Chondrocyte (in vitro differentiated cells): Measurements from ENCODE around the gene CD164. TPM values are rescaled to one million over a fixed set of nuclear protein-coding genes. Genes with fewer than 3 reads are reported as not detected.

ENCODE experiments used
- DNase-seq: peaks from one replicate; pipeline ENCODE4 v3.0.0; 2021; ENCODE audit warnings: mixed read lengths, low spot score
- H3K27ac Mint-ChIP-seq: one replicate; pipeline ENCODE4 v1.8.0; 2021; ENCODE audit warnings: mild to moderate bottlenecking, moderate library complexity, mixed read lengths; ENCODE audit not compliant: unreplicated experiment
- H3K27me3 Mint-ChIP-seq: 2 replicates; pipeline ENCODE4 v1.8.0; 2021; ENCODE audit warnings: low read depth, mixed read lengths
- H3K36me3 Mint-ChIP-seq: 2 replicates; pipeline ENCODE4 v1.8.0; 2021; ENCODE audit warnings: low read depth, mixed read lengths
- H3K4me1 Mint-ChIP-seq: 2 replicates; pipeline ENCODE4 v1.8.0; 2021; ENCODE audit warnings: low read depth, mild to moderate bottlenecking, mixed read lengths
- H3K4me3 Mint-ChIP-seq: one replicate; pipeline ENCODE4 v1.8.0; 2021; ENCODE audit warnings: mild to moderate bottlenecking, moderate library complexity, mixed read lengths; ENCODE audit not compliant: unreplicated experiment
- H3K9me3 Mint-ChIP-seq: 2 replicates; pipeline ENCODE4 v1.8.0; 2021; ENCODE audit warnings: low read depth, mixed read lengths
- total RNA-seq: library from RNA; stranded (reverse); gene quantifications from 3 replicates; pipeline ENCODE4 v1.2.1, GENCODE V29; 2021
- TF ChIP-seq, protein P1 (sequence below): fragments of 200-600 bp; sonication (generic); IDR thresholded peaks from 2 replicates; pipeline ENCODE4 v1.5.0; 2021; ENCODE audit warnings: antibody characterized with exemption, mild to moderate bottlenecking, moderate library complexity

CD164 gene
- total RNA-seq, 1 donor from 2014 or later = 259 TPM

DNA sequence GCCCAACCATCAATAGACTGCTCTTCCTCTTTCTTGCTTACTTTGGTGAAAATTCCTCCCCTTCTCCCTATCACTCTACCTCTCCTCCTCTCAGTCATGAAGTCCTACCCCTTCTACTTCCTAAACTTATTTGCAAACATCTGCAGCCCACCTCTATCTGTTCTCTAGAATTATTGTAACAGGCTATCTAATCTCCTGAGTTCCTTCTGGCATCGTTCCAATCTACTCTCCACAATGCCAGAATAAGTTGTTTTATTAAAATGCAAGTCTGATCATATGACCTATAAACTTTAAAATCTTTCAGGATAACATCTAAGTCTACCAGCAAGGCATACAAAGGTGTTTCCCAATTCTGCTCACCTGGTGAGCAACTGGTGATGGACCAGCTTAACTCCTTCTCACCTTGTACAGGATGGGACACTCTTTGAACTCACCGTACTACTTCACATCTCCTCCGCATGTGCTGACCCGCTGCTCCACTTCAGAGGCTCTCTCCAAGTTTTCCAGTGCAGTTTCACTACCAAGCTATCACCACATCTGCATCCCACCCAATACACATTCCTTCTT, 7.9 kb downstream of the CD164 start:
- Mint-ChIP-seq H3K27ac (peak overlapping the region; percentile 57), H3K4me1 (peaks cover 39% of the 10 kb centered on the region), H3K9me3 (no peaks in the 10 kb centered on the region), H3K4me3 (no peak overlapping the region), H3K36me3 (peaks cover 45% of the 10 kb centered on the region), H3K27me3 (no peaks in the 10 kb centered on the region)
- no peak for DNase-seq
- TF ChIP-seq, protein P1, sequence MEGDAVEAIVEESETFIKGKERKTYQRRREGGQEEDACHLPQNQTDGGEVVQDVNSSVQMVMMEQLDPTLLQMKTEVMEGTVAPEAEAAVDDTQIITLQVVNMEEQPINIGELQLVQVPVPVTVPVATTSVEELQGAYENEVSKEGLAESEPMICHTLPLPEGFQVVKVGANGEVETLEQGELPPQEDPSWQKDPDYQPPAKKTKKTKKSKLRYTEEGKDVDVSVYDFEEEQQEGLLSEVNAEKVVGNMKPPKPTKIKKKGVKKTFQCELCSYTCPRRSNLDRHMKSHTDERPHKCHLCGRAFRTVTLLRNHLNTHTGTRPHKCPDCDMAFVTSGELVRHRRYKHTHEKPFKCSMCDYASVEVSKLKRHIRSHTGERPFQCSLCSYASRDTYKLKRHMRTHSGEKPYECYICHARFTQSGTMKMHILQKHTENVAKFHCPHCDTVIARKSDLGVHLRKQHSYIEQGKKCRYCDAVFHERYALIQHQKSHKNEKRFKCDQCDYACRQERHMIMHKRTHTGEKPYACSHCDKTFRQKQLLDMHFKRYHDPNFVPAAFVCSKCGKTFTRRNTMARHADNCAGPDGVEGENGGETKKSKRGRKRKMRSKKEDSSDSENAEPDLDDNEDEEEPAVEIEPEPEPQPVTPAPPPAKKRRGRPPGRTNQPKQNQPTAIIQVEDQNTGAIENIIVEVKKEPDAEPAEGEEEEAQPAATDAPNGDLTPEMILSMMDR = no peak

DNA sequence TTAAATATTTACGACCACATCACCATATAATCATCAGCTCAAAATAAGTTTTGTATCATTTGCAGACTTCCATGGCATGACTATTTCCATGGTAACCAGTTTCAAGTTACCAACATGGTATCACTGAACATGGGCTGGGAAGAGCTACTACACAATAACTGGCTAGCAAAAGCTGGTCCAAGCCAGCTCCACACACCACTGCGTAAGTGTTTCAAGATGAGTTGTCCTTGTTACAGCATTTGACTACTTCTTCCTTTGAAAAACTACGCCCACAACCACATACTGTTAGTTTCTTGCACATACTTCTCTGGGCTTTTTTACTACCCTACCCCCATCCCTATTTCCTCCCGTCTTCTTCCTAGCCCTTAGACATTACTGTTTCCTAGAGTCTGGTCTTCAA, 8.5 kb downstream of the CD164 start:
- Mint-ChIP-seq H3K27me3 (no peaks in the 10 kb centered on the region), H3K27ac (peak overlapping the region; percentile 59), H3K36me3 (peaks cover 45% of the 10 kb centered on the region), H3K4me1 (peaks cover 33% of the 10 kb centered on the region), H3K9me3 (no peaks in the 10 kb centered on the region), H3K4me3 (no peak overlapping the region)
- DNase-seq = no peak
- TF ChIP-seq, protein P1 = no peak

DNA sequence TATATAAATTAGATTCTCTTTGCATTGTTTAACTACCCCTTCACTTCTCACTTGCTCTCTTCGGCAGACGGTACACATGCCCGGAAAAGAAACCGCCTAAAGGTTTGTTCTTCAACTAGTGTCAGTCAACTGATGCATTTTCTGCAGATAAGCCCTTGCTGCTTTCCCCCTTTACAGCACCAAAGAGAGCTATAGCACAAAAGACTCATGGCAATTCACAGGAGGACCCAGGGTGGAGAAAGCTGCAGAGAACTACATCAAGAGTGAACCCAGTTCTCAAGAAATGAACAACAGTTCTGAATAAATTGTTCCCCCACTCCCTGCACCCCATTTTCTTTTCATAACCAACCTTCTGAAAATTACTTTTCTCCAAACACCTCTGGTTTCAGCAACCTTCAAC, 8.9 kb downstream of the CD164 start:
- TF ChIP-seq, protein P1 = no peak
- Mint-ChIP-seq H3K4me3 (no peak overlapping the region), H3K4me1 (peaks cover 32% of the 10 kb centered on the region), H3K9me3 (no peaks in the 10 kb centered on the region), H3K27me3 (no peaks in the 10 kb centered on the region), H3K36me3 (peaks cover 44% of the 10 kb centered on the region), H3K27ac (peak overlapping the region; percentile 59)
- DNase-seq = no peak

DNA sequence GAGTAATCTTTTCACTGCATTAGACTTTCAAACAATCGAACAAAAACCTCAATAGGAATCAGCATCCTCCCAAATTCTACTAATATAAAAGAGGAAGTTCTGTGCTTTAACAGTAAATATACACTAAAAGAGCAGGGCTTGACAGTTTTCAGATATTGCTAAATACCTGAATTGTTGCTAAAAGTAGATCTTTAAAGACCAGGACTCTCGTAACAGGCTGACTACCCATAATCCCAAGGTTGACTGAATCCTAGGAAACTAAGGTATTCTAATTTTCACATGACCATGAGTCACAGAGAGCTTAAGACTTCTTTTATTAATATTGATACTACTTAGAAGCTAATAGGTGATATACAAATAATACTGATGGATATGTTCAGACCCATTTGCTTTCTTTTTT, 10.1 kb downstream of the CD164 start:
- TF ChIP-seq, protein P1 = no peak
- DNase-seq = no peak
- H3K36me3 Mint-ChIP-seq = peaks cover 36% of the 10 kb centered on the region
- no peaks in the 10 kb centered on the region for H3K27me3 Mint-ChIP-seq
- no peak overlapping the region for H3K4me3 Mint-ChIP-seq
- H3K4me1 Mint-ChIP-seq = peaks cover 25% of the 10 kb centered on the region
- no peaks in the 10 kb centered on the region for H3K9me3 Mint-ChIP-seq
- no peak overlapping the region for H3K27ac Mint-ChIP-seq

DNA sequence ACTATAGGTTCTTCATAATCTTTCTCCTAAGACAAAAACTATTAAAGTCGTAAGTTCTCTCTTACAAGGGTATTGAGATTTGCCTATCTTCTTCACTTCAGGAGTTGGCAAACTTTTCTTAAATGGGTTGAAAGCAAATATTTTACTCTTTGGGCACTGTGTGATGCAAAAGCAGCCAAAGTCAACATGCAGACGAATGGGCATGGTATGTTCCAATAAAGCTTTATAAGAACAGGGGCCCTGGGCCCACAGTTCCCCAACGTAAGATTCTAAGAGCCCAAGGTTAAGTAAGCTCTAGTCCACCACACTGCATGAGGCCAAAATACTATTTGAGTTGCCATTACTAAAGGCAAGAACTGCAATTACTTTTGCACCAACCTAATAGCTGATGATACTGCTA, 11.5 kb downstream of the CD164 start:
- DNase-seq = no peak
- TF ChIP-seq, protein P1 = no peak
- Mint-ChIP-seq H3K36me3 (peaks cover 32% of the 10 kb centered on the region), H3K4me1 (peaks cover 25% of the 10 kb centered on the region), H3K9me3 (no peaks in the 10 kb centered on the region), H3K27me3 (no peaks in the 10 kb centered on the region), H3K4me3 (no peak overlapping the region), H3K27ac (no peak overlapping the region)
